Calu3 (cell line): ENCODE data around the gene ALPK1. TPM values are rescaled to one million over a fixed set of nuclear protein-coding genes. Genes with fewer than 3 reads are reported as not detected.

Experiments
- BruUV-seq: library from RNA; stranded (reverse); fragments of 400-500 nt; replicated peaks from 2 replicates; lab custom pipeline; 2021; lab: Mats Ljungman, UMichigan
- CTCF ChIA-PET: fragments of 300-600 bp; sonication (Branson Sonifier 250); formaldehyde crosslinking; loops from one replicate; lab custom pipeline; 2022; ENCODE audit warnings: antibody characterized with exemption; lab: Charles Lee
- DNase-seq: peaks from one replicate; pipeline ENCODE4 v3.0.0; 2022
- H3K27ac Mint-ChIP-seq: one replicate; pipeline ENCODE4 v1.8.0; 2022; ENCODE audit warnings: mixed read lengths; ENCODE audit not compliant: unreplicated experiment
- H3K27me3 Mint-ChIP-seq: one replicate; pipeline ENCODE4 v1.8.0; 2022; ENCODE audit warnings: mixed read lengths; ENCODE audit not compliant: unreplicated experiment
- H3K36me3 Mint-ChIP-seq: one replicate; pipeline ENCODE4 v1.8.0; 2022; ENCODE audit warnings: mild to moderate bottlenecking, moderate library complexity, mixed read lengths; ENCODE audit not compliant: insufficient read depth, unreplicated experiment
- H3K4me1 Mint-ChIP-seq: one replicate; pipeline ENCODE4 v1.8.0; 2022; ENCODE audit warnings: mild to moderate bottlenecking, low read depth, mixed read lengths; ENCODE audit not compliant: unreplicated experiment
- H3K4me3 Mint-ChIP-seq: one replicate; pipeline ENCODE4 v1.8.0; 2022; ENCODE audit warnings: mild to moderate bottlenecking, low read depth, moderate library complexity, mixed read lengths; ENCODE audit not compliant: unreplicated experiment
- H3K9me3 Mint-ChIP-seq: one replicate; pipeline ENCODE4 v1.8.0; 2022; ENCODE audit warnings: low read depth, mixed read lengths; ENCODE audit not compliant: unreplicated experiment
- CTCF ChIP-seq: fragments of 200-600 bp; IDR thresholded peaks from one replicate; pipeline ENCODE4 v1.8.0; 2022; ENCODE audit warnings: antibody characterized with exemption; ENCODE audit not compliant: unreplicated experiment
- intact Hi-C: fragments of 100-400 bp; cut with micrococcal nuclease; formaldehyde crosslinking; loops from one replicate; pipeline ENCODE4 v1.10.0; 2022; ENCODE audit not compliant: unreplicated experiment
- total RNA-seq: library from RNA; stranded (reverse); gene quantifications from 2 replicates; pipeline ENCODE4 v1.2.3, GENCODE V29; 2022

ALPK1 gene
- total RNA-seq, 1 experiment from 2014 or later = 17.1 TPM

- Mint-ChIP-seq H3K4me3 (no peak overlapping the region), H3K9me3 (no peaks in the 10 kb centered on the region), H3K4me1 (no peaks in the 10 kb centered on the region), H3K36me3 (peaks cover 4% of the 10 kb centered on the region), H3K27me3 (no peaks in the 10 kb centered on the region), H3K27ac (no peak overlapping the region)
- no TSS peak for BruUV-seq
- intact Hi-C loops = no loop called here
- no peak for TF ChIP-seq CTCF
- DNase-seq = no peak
- CTCF ChIA-PET = no interaction called here
Measured at GRCh38 chr4:112422644-112423043, 125.5 kb downstream of the ALPK1 start.

- H3K4me3 Mint-ChIP-seq = no peak overlapping the region
- no peaks in the 10 kb centered on the region for H3K27me3 Mint-ChIP-seq
- no peak for TF ChIP-seq CTCF
- DNase-seq = no peak
- intact Hi-C loops = no loop called here
- H3K4me1 Mint-ChIP-seq = no peaks in the 10 kb centered on the region
- no TSS peak for BruUV-seq
- H3K9me3 Mint-ChIP-seq = no peaks in the 10 kb centered on the region
- no peak overlapping the region for H3K27ac Mint-ChIP-seq
- H3K36me3 Mint-ChIP-seq = peaks cover 4% of the 10 kb centered on the region
- CTCF ChIA-PET = no interaction called here
Measured at GRCh38 chr4:112423591-112423990, 126.4 kb downstream of the ALPK1 start.

- intact Hi-C loops = no loop called here
Measured at GRCh38 chr4:112425823-112426222, 128.7 kb downstream of the ALPK1 start.

GRCh38 chr4:112426416-112426815 lies 129.2 kb downstream of the ALPK1 start:
- Mint-ChIP-seq H3K4me3 (no peak overlapping the region), H3K4me1 (no peaks in the 10 kb centered on the region), H3K36me3 (peaks cover 4% of the 10 kb centered on the region), H3K27ac (no peak overlapping the region), H3K27me3 (no peaks in the 10 kb centered on the region), H3K9me3 (no peaks in the 10 kb centered on the region)
- no peak for TF ChIP-seq CTCF
- no TSS peak for BruUV-seq
- CTCF ChIA-PET = interaction anchor here (0.7 kb wide), 1 partner anchor 10 kb away, joined by 3 read pairs; no protein-coding TSS in a partner anchor
- intact Hi-C loops = no loop called here
- no peak for DNase-seq

More at GRCh38 chr4:112425823-112426222, 128.7 kb downstream of the ALPK1 start:
- peaks cover 4% of the 10 kb centered on the region for H3K36me3 Mint-ChIP-seq
- H3K4me1 Mint-ChIP-seq = no peaks in the 10 kb centered on the region
- no peak overlapping the region for H3K4me3 Mint-ChIP-seq
- CTCF ChIA-PET = interaction anchor here (0.7 kb wide), 1 partner anchor 11 kb away, joined by 3 read pairs; no protein-coding TSS in a partner anchor
- TF ChIP-seq CTCF = no peak
- H3K9me3 Mint-ChIP-seq = no peaks in the 10 kb centered on the region
- H3K27ac Mint-ChIP-seq = no peak overlapping the region
- no peaks in the 10 kb centered on the region for H3K27me3 Mint-ChIP-seq
- no TSS peak for BruUV-seq
- DNase-seq = no peak
